Hematopoietic multipotent progenitor cell treated with erythropoietin and hydrocortisone succinate and interleukin-3 and kit ligand, for 17 days (in vitro differentiated cells): ENCODE measurements around the gene DICER1.
A peak's percentile ranks its signal among the peaks of the same experiment; 100 is the strongest.
"Not testable (repeated sequence)": the region's sequence is repeated elsewhere in the genome, so short reads cannot be mapped to it uniquely, and the experiment has no call there.

ENCODE experiments used
- DNase-seq: peaks from one replicate; pipeline ENCODE4 v3.0.0-alpha.2; 2015; ENCODE audit warnings: low spot score

The DICER1 gene

GRCh38 chr14:95157327-95158189 is at the start of gene DICER1:
Gene DICER1 (minus strand): TSS chr14:95157529. CDS start chr14:95133458, 24,071 bp downstream.
- peak; percentile 71 for DNase-seq

DNA sequence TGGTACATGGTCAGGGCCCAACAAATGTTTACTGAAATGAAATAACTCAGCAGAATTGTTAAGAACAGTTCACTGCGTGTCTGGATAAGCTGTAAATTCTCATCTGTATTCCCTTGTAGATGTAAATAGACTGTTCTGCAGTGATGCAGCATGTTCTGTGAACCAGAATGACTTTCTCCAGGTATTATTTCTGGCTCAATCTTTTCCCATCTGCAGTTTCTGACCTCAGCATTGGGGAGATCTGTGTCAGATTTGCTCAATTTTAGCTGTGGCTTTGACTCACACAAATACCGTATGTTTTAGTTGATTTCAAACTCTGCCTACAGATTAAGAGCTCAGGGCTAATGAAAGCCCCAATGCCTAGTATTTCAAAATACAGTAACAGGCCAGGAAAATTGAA is 49.2 kb upstream of the DICER1 start:
- no peak for DNase-seq

DNA sequence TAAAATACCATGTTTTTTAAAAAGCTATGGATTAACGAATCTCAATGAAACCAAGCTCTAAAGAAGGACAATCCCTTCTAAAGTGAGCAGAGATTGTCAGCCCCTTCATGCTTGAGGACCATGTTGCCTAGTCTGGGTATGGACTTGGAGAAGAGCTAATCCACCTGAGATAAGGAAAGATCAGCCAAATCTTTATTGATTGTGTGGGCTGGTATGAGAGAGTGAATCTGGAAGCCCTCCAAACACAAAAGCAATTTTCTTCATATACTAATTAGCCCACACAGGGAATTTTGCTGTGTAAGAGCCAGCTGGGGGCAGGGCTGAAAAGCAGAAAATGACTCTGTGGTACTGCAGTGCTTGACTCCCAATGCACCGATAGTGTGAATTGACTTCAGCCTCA is 47.4 kb upstream of the DICER1 start:
- no peak for DNase-seq

DNA sequence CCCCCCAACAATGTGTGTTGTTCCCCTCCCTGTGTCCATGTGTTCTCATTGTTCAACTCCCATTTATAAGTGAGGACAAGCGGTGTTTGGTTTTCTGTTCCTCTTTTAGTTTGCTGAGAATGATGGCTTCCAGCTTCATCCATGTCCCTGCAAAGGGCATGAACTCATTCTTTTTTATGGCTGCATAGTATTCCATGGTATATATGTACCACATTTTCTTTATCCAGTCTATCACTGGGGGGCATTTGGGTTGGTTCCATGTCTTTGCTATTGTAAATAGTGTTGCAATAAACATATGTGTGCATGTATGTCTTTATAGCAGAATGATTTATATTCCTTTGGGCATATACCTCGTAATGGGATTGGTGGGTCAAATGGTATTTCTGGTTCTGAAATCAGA is 44.4 kb upstream of the DICER1 start:
- not testable (repeated sequence) for DNase-seq

- DNase-seq = no peak
Observed at GRCh38 chr14:95200404-95200803, 43.1 kb upstream of the DICER1 start.

DNA sequence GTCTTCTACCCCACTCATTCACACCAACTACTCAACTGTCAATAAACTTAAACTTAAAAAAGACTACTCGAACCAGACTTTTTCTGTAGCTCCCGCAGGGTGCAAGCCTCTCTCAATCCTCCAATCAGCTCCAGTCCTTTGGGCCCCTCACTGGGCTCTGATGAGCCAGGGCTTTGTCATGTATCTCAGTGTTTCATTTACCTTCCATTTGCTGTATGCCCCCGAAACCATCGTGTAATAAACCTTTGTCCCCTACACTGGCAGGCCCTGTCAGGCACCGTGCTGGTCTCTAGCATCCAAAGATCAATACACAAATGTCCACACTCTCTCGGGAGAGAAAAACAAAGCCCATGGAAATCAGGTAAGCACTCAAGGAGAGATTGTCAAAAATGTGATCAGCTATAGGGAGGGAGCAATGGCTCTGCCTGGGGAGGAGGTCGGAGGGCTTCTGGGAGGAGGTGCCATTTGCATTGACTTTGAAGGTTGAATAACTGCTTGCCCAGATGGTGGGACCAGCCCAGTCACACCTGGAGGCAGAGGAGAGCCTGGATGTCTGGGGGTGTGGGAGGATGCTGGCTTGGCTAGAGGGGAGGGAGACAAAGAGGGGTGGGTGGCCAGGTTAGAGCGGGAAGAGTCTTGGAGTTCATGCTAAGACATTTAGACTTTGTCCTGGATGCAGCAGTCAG is 42.1 kb upstream of the DICER1 start:
- no peak for DNase-seq

GRCh38 chr14:95198320-95198719 is 41.0 kb upstream of the DICER1 start:
- DNase-seq = no peak

DNA sequence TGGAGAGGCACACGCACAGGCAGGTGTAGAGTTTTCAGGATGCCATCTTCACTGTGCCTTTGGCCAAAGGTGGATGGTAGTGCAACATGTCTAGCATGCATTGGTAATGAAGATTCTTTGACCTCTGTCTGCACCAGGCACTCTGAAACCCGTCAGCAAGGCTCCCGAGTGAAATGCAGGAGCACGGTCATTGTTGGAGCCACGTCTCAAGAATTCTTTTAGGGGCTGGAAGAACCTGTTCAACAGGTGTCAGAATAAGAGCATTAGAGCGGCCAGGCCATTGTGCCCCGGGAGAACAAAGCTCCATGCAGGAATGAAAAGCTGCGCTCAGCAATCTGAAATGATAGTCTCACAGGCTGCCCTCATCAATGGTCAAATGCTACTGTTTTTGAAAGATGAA is 40.2 kb upstream of the DICER1 start:
- DNase-seq = no peak

DNA sequence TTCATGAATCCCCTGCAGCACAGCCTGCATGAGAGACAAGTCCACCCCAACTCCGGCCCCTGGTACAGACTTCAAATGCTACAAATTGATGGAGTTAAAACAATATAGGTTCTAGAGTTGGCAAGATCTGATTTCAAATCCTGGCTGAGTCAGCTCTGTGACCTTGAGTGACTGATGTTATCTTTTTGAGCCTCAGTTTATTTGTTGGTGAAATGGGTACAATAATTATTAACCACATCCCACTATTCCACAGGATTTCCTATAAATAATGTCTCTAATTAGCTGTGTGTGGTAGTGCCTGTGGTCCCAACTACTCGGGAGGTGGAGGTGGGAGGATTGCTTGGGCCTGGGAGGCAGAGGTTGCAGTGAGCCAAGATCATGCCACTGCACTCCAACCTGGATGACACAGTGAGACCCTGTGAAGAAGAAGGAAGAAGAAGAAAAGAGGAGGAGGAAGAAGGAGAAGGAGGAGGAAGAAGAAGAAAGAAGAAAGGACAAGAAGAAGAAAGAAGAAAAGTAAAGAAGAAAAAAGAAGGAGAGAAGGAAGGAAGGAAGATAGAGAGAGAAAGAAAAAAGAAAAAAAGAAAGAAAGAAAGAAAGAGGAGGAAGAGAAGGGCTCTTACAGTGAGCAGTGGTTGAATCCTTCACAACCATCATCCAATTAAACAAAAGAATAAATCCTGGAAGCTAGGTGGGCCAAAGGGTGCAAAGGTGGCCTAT is 39.7 kb upstream of the DICER1 start:
- DNase-seq = no peak

DNA sequence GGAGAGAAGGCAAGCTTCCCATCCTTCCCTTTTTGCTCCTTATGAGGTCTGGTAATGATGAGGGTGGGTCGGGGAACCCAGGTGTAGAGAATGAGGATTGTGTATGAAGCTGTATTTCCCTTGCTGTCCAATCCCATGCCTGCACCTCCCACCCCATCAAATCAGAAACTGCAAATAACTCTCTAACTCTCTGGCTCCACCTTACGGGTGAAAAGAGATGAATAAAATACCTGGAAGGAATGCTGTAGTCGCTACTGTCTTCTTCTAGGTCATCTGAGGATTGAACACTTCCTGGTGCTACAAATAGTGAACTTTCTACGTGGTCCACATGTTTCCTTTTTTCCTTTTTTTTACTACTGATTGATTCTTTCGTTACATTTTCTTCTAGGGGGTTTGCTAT is 38.9 kb upstream of the DICER1 start:
- no peak for DNase-seq

DNA sequence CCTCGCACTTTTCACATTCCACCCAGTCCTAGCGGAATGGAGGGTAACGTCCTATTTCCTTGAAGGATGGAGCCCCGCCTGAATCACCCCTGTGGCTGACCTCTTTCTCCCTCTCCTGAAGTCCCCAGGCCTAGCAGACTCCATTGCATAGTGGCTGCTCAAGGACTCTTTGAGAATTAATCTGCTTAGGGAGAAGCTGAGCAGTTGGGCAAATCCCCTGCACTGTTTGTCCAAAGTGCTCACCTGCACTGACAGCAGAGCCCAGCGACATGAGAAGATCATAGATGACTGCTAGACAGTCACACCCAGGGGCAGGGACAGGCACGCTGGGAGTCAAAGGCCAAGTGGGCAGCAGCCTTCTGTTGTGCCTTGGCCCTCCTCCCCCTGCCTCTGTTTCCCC is 37.7 kb upstream of the DICER1 start:
- no peak for DNase-seq

- no peak for DNase-seq
Observed at GRCh38 chr14:95193081-95193480, 35.8 kb upstream of the DICER1 start.

DNA sequence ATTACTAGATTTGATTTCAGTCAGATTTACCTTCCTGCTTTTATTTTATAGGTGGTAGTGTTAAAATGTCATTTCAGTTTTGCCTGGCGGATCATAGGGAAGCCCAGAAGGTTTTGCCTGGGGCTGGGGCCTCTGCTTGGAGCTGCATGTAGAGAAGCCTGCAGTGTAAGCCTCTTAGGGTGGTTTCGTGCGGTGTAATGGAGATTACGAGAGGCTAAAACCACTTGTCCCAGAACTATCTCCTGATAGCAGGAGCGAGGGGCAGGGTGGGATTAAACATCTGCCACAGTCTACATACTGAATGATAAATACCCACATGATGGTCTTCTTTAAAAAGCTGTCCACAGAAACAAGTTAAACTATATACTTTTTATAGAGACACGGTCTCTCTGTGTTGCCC is 35.0 kb upstream of the DICER1 start:
- DNase-seq = no peak

- DNase-seq = no peak
Observed at GRCh38 chr14:95191445-95192199, 34.3 kb upstream of the DICER1 start.

DNA sequence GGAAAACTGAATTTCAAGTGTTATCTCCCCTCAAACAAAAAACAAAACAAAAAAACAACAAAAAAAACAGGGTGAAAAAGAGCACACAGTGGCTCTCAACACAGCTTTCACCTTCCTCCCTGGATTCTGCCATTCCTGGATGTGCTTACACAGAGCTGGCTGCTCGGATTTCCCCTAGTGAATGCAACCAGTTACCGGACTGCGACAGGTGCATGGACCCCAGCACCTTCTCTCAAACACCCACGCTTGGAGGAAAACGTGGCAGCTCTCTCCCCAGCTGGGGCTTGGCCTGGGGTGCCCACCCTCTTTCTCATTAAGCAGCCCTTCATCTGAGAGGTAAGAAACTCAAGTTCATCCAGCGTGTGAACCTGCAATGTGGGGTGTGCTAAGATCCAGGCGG is 33.5 kb upstream of the DICER1 start:
- no peak for DNase-seq

- DNase-seq = no peak
Observed at GRCh38 chr14:95190346-95190840, 33.1 kb upstream of the DICER1 start.

- DNase-seq = no peak
Observed at GRCh38 chr14:95189367-95190132, 32.2 kb upstream of the DICER1 start.

DNA sequence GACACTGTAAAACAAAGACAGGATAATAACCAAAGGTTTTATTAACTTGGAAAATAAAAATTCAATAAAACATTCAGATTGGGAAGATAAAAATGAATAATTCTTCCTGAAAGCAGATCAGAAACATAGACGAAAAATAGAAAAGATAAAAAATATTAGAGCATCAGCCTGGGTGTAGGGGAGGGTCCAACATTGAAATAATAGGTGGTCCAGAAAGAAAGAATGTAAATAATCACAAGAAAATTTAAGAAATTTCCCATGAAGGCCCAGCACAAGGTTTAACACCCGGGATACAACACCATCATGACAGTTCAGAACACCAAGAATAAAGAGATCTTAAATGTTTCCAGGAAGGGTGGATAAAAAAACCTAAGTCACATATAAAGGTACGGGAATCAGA is 31.1 kb upstream of the DICER1 start:
- DNase-seq = no peak

DNA sequence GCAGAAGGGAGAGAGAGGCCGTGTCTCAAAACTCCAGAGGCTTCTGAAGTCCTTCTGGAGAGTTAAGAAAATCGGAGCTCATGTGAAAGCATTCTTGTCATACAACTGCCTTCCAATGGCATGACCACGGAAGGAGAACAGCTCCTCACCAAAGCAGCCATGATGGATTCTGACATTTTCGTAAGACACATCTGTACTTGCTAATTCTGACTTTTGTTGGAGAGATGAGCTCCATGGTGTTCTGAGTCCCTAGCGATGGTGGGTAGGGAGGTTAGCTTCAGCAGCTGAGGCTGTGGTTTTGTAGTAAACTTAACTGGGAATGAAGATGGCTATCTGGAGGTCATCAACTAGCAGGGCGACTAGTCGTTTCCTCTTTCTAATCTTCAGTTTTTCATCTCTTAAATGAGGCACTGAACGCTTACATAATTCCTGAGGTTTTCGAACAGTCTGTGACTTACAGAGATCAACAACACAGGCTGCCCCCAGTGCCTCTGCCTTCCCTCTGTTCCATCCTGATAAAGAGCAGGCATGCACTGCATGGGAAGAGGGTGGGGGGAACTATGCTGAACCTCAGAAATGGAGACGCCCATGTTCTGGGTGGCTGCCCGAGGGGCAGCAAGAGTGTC is 28.6 kb upstream of the DICER1 start:
- no peak for DNase-seq

- no peak for DNase-seq
Observed at GRCh38 chr14:95185033-95185766, 27.9 kb upstream of the DICER1 start.
